SHP77 treated with DMSO at 0.1 percent for 48 hours (cell line): ENCODE measurements around the gene FUT7.
"Not testable (repeated sequence)": the region's sequence is repeated elsewhere in the genome, so short reads cannot be mapped to it uniquely, and the experiment has no call there.

ENCODE experiments used
- DNase-seq: peaks from one replicate; lab custom pipeline; 2025; lab: John Stamatoyannopoulos, UW

Gene FUT7

GRCh38 chr9:137017791-137018497, 13.9 kb downstream of the FUT7 start:
- no peak for DNase-seq

DNA sequence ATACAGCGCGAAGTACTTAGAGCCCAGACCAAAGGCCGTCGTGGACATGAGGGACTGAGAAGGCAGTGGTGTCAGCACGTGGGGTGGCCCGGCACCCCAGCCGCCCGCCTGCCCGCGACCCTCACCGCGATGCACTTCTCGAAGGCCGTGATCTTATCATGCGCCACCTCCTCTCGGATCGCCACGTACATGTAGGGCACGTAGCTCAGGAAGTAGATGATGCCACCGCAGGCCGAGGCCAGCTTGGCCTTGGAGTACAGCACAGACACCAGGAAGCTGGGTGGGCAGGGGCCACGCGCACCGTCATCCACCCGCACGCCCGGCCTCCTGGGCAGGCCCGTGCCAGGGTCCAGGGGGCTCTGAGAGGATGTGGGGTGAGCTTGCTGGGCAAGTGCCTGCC, 14.8 kb downstream of the FUT7 start:
- no peak for DNase-seq

DNA sequence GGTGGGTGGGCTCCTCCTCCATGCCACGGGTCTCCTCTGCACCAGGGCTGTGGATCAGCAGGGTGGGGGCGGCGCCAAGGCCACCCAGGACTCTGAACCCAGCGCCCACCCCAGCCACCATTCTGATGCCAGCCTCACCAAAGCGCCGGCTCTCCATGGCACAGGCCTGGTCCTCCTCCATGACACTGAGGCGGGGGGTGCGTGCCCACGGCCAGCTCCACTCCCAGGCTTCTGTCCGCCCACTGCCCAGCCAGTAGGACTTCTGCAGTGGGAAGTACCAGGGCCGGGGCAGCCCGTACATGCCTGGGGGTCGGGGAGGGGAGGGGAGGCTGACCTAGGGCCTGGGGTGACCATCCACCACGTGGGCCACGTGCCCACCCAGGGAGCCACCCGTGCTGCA, 15.5 kb downstream of the FUT7 start:
- no peak for DNase-seq

GRCh38 chr9:137015976-137016375, 15.9 kb downstream of the FUT7 start:
- DNase-seq: no peak

DNA sequence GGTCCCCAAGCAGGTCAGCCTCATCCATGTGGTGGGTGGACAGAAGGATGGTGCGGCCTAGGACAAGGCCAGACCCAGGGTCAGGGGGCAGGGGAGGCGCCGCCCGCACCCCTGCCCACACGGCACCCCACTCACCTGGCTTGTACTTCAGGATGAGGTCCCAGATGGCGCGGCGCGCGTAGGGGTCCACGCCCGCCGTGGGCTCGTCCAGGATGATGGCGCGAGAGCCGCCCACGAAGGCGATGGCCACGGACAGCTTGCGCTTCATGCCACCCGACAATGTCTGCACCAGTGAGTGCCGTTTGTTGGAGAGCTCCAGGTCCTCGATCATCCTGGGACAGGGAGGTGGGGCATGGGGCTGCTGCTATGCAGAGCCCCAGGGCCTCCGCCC, 16.4 kb downstream of the FUT7 start:
- DNase-seq: no peak

GRCh38 chr9:137014776-137015539, 16.9 kb downstream of the FUT7 start:
- DNase-seq: no peak

DNA sequence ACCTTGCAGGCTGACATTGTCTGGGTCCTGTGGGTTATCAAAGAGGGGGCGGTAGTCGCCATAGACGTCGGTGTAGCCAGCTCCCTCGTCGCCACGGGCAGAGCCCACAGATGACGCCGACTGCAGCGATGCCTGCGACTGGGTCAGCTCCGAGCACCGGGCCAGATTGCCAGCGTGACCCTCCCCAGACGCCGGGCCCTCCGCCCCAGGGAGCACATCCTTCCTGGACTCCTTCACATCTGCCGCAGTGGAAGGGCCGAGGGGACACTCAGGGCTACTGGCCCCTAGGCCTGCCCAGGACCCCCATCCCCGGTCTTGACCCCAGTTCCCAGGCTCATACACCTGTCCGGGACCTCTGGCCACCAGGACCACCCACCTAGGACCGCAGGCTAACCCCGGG, 17.7 kb downstream of the FUT7 start:
- DNase-seq: no peak

DNA sequence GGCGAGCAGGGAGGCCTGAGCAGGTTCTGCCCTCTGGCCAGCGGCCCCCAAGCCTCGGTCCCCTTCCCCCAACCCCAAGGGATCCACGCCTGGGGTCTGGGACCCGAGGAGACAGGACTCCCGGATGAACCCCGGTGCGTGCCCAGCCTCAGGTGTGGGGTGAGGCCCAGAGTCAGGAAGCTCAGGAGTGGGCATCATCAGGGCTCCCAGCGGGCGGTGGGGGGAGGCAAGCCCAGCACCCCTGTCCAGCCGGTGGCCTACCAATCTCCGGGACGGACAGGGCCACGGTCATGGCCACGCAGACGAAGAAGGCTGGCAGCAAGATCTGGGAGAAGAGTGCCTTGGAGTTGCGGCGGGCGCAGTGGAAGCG, 18.3 kb downstream of the FUT7 start:
- no peak for DNase-seq

DNA sequence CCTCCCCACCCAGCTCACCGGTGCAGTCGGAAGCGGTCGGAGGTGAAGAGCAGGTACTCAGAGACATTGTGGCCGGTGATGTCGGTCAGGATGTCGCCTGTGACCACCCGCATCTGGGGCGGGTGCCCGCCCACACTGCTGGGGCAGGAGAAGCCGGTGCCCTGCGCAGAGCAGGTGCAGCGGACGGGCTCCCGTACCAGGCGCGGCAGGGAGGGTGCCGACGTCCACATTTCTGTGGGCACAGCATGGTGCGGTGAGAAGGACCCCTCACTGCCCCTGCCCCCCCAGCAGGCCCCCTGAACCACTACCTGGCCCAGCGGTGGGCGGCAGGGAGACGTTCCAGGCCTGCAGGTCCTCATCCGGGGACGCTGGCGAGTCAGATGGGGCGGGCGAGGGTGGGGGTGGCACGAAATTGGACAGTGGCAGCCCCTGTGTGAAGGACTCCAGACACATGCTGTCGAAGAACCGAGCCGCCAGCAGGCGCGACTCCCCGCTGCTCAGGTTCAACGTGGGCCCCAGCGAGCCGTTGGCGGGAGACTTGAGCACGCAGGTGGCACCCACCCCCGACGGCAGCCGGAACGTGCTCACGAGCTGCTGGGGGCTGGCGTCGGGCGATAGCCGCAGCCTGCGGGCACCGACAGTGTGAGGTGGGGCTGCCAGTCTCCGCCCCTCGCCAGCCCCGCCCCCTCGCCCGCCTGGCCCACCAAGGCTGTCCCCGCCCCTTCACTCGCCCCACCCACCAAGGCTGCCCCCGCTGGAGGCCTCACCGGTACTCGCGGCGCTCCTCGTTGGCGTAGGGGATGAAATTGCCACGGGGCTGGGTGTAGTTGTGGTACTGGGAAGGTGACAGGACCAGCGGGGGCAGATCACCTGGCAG, 19.0 kb downstream of the FUT7 start:
- DNase-seq: no peak

DNA sequence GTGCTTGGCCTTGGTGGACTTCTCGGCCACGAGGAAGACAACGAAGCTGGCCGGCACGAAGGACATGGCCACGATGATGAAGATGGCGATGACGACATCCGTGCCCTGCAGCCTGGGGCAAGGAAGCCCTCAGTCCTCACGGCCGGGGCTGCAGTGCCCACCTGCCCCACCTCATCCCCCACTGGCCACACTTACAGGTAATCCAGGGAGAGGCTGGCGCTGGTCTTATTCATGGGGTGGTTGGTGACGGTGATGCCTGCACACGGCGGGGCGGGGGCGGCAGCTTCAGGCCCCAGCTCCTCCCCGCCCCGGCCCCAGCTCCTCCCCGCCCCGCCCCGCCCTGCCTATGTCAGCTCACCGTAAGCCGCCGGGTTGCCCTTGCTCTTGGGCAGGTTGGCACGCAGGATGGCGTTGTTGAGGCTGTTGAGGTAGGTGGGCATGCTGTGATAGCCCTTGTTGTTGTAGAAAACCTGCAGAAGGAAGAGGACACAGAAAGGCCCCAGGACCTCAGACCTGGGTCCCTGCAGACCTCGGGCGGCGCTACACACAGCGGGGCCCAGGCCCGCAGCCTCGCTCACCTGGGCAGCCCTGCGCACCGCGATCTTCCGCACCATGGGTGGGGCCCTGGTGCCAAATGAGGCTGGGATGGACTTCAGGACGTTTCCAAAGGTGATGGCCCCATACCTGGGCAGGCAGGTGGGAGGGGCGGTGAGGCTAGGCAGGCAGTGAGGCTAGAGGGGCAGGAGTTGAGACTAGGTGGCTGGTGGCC, 19.8 kb downstream of the FUT7 start:
- DNase-seq: no peak

DNA sequence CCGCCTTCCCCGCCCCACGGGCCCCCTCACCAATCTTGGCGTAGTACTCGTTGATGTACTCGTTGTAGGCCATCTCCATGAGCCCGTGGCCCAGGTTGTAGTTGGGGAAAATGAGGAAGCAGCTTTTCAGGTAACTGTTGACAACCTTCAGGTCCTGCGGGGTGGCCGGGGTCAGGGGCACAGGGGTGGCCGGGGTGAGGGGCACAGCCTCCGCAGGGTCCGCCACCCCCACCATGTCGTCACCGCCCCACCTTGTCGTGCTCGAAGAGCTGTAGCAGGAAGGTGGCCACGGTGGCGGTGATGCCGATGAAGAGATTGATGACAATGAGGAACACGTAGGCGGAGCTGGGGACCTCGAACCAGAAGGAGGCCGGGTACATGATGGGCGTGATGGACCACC, 20.7 kb downstream of the FUT7 start:
- DNase-seq: no peak

DNA sequence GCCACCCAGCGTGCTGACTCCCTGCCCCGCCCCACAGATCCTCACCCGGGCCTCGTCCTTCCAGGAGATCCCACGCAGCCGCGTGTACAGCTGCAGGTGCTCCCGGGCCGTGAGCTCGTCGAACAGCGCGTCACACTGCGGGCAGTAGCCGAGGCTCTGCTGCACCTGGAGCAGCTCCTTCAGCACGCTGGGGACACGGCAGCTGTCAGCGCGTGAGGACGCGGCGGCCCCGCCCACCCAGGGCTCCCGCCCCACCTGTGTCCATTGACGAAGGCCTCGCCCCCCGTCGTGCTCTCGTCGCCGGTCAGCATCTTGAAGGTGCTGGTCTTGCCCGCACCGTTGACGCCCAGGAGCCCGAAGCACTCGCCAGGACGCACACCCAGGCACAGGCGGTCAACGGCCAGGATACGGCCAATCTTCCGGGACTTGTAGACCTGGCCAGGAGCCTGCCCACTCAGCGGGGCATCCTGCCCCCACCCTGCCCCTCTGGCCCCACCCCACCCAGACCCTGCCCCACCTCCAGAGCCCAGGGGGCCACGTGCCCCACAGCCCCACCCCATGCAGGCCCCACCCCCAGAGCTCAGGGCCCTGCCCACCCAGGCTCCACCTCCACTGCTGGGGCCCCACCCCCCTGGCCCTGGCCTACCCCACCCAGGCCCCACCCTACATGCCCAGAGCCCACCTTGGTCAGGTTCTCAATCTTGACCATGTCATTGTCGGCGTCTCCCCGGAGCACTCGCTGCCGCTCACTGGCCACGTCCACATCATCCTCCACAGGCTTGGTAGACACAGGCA, 21.8 kb downstream of the FUT7 start:
- DNase-seq: no peak

DNA sequence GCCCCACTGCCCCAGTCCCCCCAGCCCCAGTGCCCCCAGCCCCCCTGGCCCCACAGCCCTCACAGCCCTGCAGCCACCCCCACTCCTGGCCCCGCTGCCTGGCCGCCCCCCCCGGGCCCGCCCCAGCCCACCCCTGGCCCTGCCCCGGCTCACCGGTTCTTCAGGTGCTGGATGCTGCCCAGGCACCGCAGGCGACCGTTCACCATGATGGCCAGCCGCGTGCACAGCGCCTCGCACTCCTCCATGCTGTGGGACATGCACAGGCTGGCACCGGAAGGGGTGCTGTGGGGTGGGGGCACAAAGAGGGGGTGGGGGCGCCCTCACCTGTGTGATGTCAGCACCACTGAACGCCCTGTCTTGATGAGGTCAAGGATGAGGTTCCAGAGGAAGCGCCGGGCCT, 22.7 kb downstream of the FUT7 start:
- DNase-seq: no peak

DNA sequence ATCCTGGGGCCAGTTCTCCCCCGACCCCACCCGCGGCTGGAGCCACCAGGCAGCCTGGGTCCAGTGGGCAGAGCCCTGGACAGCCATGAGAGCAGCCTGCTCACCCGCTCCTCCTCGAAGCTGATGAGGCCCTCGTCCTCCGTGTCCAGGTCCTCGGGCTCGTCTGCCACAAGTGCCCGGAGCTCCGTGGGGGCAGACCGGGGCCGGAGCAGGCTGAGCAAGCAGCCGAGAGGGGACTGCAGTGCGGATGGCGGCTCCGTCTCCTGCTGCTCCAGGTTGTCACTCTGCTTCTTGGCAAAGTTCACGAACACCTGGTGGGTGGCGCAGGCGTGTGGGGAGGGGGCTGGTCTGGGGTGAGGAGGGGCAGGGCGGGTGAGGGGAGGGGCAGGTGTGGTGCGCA, 23.6 kb downstream of the FUT7 start:
- DNase-seq: no peak

GRCh38 chr9:137007816-137008270, 24.0 kb downstream of the FUT7 start:
- DNase-seq: no peak

DNA sequence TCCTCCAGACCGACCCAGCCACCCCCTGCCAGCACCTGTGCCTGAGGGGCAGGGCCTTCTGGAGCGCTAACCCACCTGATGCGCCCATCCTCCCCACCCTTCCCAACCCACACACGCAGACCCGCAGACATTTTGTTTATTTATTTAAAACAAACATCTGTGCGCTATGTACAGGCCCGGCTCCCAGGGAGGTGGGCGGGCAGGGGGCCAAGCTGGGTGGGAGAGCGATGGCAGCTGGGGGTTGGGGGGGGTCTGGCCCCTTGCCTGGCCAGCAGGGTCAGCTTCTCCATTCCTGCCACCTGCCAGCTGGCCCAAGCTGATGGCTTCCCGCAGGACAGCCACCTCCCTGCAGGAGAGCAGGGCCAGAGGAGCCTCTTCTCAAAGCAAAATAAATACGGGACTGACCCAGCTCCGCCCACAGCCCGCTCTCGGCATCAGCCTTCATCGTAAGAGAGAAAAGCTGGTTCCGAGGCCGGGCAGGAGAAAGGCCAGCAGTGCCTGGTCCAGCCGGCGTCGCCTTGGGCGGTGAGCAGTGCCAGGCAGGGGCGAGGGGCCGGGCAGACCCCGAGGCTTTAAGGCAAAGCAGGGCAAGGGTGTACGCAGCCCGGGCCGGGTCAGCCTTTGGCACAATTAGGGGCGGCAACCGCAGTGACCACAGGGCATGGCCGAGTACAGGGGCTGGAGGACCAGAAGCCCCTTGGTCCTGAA, 24.6 kb downstream of the FUT7 start:
- DNase-seq: no peak

GRCh38 chr9:137006116-137007003, 25.5 kb downstream of the FUT7 start:
- DNase-seq: no peak

- not testable (repeated sequence) for DNase-seq
Measured at GRCh38 chr9:137004285-137004684, 27.6 kb downstream of the FUT7 start.

DNA sequence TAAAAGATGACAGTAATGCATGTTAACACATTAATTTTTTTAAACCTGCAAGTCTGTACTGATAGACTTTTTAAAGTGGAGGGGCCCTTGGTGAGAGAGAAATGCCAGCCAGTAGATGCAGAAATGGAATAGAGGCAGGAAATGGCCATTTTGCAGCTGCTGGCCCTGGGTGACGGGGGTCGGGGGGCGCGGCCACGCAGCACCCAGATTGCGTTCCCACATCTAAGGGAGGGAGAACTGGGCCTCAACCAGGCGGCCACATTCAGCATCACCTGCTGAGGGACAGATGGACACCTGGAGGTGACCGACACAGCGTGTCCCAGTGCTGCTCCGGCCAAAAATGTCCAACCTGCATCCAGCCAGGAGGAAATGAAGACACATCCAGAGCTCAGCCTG, 29.2 kb downstream of the FUT7 start:
- DNase-seq: no peak
